Type B pancreatic cell (in vitro differentiated cells): ENCODE results near the gene SLC26A6. TPM values are rescaled to one million over a fixed set of nuclear protein-coding genes. Genes with fewer than 3 reads are reported as not detected.

Source experiments
- DNase-seq: peaks from one replicate; pipeline ENCODE4 v3.0.0; 2021; ENCODE audit warnings: mixed read lengths; ENCODE audit not compliant: unreplicated experiment; ENCODE audit errors: extremely low spot score
- H3K27ac Mint-ChIP-seq: 2 replicates; pipeline ENCODE4 v1.8.0; 2021; ENCODE audit warnings: mild to moderate bottlenecking, mixed read lengths
- H3K27me3 Mint-ChIP-seq: 2 replicates; pipeline ENCODE4 v1.8.0; 2021; ENCODE audit warnings: mixed read lengths
- H3K36me3 Mint-ChIP-seq: 2 replicates; pipeline ENCODE4 v1.8.0; 2021; ENCODE audit warnings: mixed read lengths
- H3K4me1 Mint-ChIP-seq: one replicate; pipeline ENCODE4 v1.8.0; 2021; ENCODE audit warnings: mixed read lengths; ENCODE audit not compliant: unreplicated experiment
- H3K4me3 Mint-ChIP-seq: 2 replicates; pipeline ENCODE4 v1.8.0; 2021; ENCODE audit warnings: mild to moderate bottlenecking, mixed read lengths
- H3K9me3 Mint-ChIP-seq: 2 replicates; pipeline ENCODE4 v1.8.0; 2021; ENCODE audit warnings: mixed read lengths
- total RNA-seq: library from RNA; stranded (reverse); gene quantifications from 2 replicates; pipeline ENCODE4 v1.2.1, GENCODE V29; 2021; ENCODE audit warnings: low replicate concordance
- TF ChIP-seq, protein P1 (sequence below): fragments of 200-600 bp; sonication (generic); conservative IDR thresholded peaks from 2 replicates; pipeline ENCODE4 v1.5.0; 2021; ENCODE audit warnings: antibody characterized with exemption, mild to moderate bottlenecking

Gene SLC26A6
- total RNA-seq, 1 donor from 2014 or later, result 35.6 TPM

DNA sequence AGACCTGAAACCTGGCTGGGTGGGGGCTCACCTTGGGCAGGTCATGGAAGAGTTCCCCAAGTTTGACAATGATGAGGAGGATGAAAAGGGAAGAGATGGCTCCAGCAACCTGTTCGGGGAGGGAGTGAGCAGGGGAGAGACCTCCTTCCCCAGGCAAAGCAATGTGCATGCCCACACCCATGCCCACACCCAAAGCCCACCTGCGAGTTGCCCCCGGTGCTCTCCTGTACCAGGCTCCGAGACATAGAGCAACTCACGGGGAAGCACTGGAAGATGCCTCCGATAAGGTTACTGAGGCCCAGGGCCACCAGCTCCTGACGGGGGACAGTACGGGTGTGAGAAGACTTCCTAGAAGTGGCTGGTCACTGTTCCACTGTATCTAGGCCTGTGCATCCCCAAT, 4.9 kb downstream of the SLC26A6 start:
- Mint-ChIP-seq H3K36me3 (peaks cover 7% of the 10 kb centered on the region), H3K27me3 (no peaks in the 10 kb centered on the region), H3K27ac (no peak overlapping the region), H3K4me1 (peaks cover 7% of the 10 kb centered on the region), H3K9me3 (no peaks in the 10 kb centered on the region), H3K4me3 (no peak overlapping the region)
- no peak for DNase-seq
- TF ChIP-seq, protein P1, sequence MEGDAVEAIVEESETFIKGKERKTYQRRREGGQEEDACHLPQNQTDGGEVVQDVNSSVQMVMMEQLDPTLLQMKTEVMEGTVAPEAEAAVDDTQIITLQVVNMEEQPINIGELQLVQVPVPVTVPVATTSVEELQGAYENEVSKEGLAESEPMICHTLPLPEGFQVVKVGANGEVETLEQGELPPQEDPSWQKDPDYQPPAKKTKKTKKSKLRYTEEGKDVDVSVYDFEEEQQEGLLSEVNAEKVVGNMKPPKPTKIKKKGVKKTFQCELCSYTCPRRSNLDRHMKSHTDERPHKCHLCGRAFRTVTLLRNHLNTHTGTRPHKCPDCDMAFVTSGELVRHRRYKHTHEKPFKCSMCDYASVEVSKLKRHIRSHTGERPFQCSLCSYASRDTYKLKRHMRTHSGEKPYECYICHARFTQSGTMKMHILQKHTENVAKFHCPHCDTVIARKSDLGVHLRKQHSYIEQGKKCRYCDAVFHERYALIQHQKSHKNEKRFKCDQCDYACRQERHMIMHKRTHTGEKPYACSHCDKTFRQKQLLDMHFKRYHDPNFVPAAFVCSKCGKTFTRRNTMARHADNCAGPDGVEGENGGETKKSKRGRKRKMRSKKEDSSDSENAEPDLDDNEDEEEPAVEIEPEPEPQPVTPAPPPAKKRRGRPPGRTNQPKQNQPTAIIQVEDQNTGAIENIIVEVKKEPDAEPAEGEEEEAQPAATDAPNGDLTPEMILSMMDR, result no peak

DNA sequence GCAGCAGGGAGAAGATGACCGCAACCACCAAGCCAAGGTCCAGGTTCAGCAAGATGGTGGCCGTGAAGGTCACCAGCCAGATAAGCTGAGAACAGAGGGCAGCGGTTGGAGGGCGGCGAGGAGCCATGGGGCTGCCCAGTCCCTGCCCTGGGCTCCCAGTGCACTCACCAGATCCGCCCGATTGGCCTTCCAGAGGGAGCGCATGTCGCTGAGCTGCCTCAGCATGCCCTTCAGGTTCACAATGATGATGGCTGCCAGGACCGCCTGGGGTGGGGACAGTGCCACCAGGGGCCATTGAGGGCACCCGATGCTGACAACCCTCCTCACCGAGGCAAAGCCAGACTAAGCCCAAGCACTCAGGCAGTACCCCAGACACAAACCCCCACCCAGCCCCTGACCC, 5.4 kb downstream of the SLC26A6 start:
- no peak overlapping the region for H3K4me3 Mint-ChIP-seq
- TF ChIP-seq, protein P1, result no peak
- no peaks in the 10 kb centered on the region for H3K27me3 Mint-ChIP-seq
- H3K4me1 Mint-ChIP-seq, result peaks cover 7% of the 10 kb centered on the region
- H3K9me3 Mint-ChIP-seq, result no peaks in the 10 kb centered on the region
- no peak for DNase-seq
- H3K36me3 Mint-ChIP-seq, result peaks cover 7% of the 10 kb centered on the region
- no peak overlapping the region for H3K27ac Mint-ChIP-seq

DNA sequence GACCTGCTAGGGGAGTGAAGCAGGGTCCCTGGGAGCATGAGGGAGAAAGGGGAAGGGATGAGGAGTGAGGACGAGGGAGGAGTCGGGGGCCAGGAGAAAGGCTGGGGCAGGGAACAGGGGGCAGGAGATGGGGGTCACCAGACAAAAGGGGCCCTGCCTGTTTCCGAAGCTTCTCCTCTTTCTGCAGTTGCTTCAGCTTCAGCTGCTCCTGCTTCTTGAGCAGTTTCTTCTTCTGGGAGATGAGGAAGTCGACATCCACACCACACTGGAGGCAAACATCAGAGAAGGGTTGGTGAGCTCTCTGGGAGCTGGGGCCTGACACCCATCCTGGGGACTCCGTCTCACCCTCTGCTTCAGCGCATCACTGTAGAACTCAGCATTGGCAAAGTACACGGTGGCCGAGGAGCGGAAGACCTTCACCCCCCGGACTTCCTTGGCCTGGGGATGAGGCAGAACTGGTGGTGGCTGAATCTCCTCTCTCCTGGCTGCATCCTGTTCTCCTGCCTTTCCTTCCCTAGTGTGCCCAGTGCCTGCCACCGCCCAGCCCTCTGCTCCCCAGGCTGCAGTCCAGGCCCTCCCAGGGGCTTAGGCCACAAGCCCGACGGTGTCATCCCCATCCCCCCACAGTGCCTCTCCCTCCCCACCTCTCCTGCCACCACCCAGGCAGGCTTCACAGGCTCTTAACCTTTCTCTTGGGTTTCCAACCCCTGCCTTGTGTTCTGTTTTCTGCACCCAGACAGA, 6.8 kb downstream of the SLC26A6 start:
- Mint-ChIP-seq H3K9me3 (no peaks in the 10 kb centered on the region), H3K27me3 (no peaks in the 10 kb centered on the region), H3K36me3 (peaks cover 7% of the 10 kb centered on the region), H3K27ac (no peak overlapping the region), H3K4me1 (no peaks in the 10 kb centered on the region), H3K4me3 (no peak overlapping the region)
- TF ChIP-seq, protein P1, result no peak
- no peak for DNase-seq

DNA sequence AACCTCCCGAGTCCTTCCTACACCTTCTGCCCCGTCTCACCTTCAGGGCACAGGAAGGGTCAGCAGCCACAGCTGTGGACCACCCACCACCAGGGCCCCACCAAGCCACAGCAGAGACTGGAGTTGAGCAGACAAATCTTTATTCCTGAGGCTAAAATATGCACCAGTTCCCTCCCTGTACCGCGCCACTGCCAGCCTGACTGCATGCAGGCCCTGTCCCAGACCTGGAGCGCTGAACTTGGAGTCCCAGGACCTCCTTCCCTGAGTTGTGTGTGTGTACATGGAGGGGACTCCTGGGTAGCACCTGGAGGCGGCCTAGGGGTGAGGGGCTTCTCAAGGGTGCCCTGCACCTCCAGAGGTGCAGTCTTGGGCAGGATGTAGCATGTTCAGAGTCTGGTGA, 9.7 kb downstream of the SLC26A6 start:
- H3K27ac Mint-ChIP-seq, result no peak overlapping the region
- H3K4me3 Mint-ChIP-seq, result no peak overlapping the region
- peaks cover 7% of the 10 kb centered on the region for H3K36me3 Mint-ChIP-seq
- no peaks in the 10 kb centered on the region for H3K27me3 Mint-ChIP-seq
- TF ChIP-seq, protein P1, result no peak
- no peak for DNase-seq
- H3K9me3 Mint-ChIP-seq, result no peaks in the 10 kb centered on the region
- H3K4me1 Mint-ChIP-seq, result no peaks in the 10 kb centered on the region

DNA sequence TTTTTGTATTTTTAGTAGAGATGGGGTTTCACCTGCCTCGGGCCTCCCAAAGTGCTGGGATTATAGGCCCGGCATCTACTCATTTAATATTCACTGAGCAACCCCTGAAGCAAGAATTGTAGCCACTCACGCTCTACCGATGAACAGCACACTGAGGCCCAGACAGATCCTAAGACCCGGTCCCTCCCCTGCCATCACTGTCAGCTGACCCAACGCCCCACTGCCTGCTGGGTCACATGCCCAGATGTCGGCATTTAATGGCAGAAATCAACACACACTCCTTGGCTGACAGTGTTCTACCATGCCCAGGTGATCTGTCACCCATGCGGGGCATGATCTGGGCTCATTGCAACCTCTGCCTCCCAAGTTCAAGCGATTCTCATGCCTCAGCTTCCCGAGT, 10.5 kb downstream of the SLC26A6 start:
- Mint-ChIP-seq H3K4me1 (no peaks in the 10 kb centered on the region), H3K36me3 (peaks cover 7% of the 10 kb centered on the region), H3K27me3 (no peaks in the 10 kb centered on the region), H3K9me3 (no peaks in the 10 kb centered on the region), H3K4me3 (no peak overlapping the region), H3K27ac (peak overlapping the region; percentile 39)
- TF ChIP-seq, protein P1, result no peak
- DNase-seq, result no peak
